ENCODE data around the gene THSD7B. TPM values are rescaled to one million over a fixed set of nuclear protein-coding genes. Genes with fewer than 3 reads are reported as not detected.

Gene THSD7B
- total and polyA plus RNA-seq, 2 experiments from 2014 or later, result 0.86 to 3.8 TPM

DNA sequence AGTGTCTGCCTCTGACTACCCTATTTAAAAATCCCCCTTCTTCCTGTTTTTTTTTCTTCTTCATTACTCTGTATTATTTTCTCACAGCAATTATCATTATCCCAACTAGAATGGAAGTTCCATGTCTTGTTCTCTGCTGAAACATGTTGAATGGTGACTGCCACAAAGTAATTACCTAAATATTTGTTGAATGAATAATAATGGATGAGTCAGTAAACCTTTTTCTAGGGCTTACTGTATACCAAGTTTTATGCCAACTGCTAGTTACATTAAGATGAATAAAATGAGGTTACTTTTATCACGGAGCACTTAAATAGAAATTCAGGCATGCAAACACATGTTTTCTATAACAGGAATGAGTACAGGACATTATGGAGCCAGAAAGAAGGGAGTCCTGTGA is 490.6 kb downstream of the THSD7B start:
- peaks cover 10% of the 10 kb centered on the region for H3K4me1 Mint-ChIP-seq
- no peak overlapping the region for H3K4me2 ChIP-seq
- no peaks in the 10 kb centered on the region for H3K36me3 ChIP-seq (ENCODE audit: insufficient read depth)
- H3K27me3 ChIP-seq (ENCODE audit: insufficient read depth), result no peaks in the 10 kb centered on the region
- no peaks in the 10 kb centered on the region for H3F3A ChIP-seq (replicated peaks; ENCODE audit: low read depth)
- DNase-seq (ENCODE audit: low spot score) (no peak), ATAC-seq (no peak)
- H2AFZ ChIP-seq, result no peak overlapping the region
- 0 out of 2 replicates have a peak overlapping the region, but pooled peaks have one; percentile 8 for H3K27ac Mint-ChIP-seq
- H3K4me1 ChIP-seq (ENCODE audit: insufficient read depth), result peaks cover 9% of the 10 kb centered on the region
- H3K9me2 ChIP-seq (ENCODE audit: insufficient read depth), result no peaks in the 10 kb centered on the region
- H3K27me3 Mint-ChIP-seq (ENCODE audit: insufficient read depth, low read depth, poor library complexity), result no peaks in the 10 kb centered on the region
- H3K4me3 ChIP-seq, result no peak overlapping the region
- H3K9me3 Mint-ChIP-seq, result no peaks in the 10 kb centered on the region; the same call in 2 of the 3 replicates
- no peaks in the 10 kb centered on the region for H3K36me3 Mint-ChIP-seq (ENCODE audit: low read depth)
- no peak overlapping the region for H3K27ac ChIP-seq (ENCODE audit: low read depth)
- no peak overlapping the region for H3K4me3 Mint-ChIP-seq
- TF ChIP-seq STAT1 (IDR thresholded peaks at IDR 0.05; ENCODE audit: unreplicated experiment) (no peak), EZH2phosphoT487 (IDR thresholded peaks at IDR 0.05; ENCODE audit: unreplicated experiment) (no peak), POLR2AphosphoS5 (IDR thresholded peaks at IDR 0.05; ENCODE audit: low read depth) (no peak), ZNF462 (CRISPR knock-in tag; IDR thresholded peaks at IDR 0.05) (no peak), NANOG (IDR thresholded peaks at IDR 0.05; ENCODE audit: borderline replicate concordance) (no peak), ETS1 (IDR thresholded peaks at IDR 0.05) (no peak), JUNB (IDR thresholded peaks at IDR 0.05; ENCODE audit: unreplicated experiment) (no peak), CREB1 (CRISPR knock-in tag; IDR thresholded peaks at IDR 0.05; ENCODE audit: low read depth) (no peak), ZNF331 (CRISPR knock-in tag; IDR thresholded peaks at IDR 0.05; ENCODE audit: low read depth) (no peak), ZNF114 (CRISPR knock-in tag; IDR thresholded peaks at IDR 0.05) (no peak), EZH2 (IDR thresholded peaks at IDR 0.05; ENCODE audit: low read depth, unreplicated experiment) (no peak)
- TF ChIP-seq, protein P1, sequence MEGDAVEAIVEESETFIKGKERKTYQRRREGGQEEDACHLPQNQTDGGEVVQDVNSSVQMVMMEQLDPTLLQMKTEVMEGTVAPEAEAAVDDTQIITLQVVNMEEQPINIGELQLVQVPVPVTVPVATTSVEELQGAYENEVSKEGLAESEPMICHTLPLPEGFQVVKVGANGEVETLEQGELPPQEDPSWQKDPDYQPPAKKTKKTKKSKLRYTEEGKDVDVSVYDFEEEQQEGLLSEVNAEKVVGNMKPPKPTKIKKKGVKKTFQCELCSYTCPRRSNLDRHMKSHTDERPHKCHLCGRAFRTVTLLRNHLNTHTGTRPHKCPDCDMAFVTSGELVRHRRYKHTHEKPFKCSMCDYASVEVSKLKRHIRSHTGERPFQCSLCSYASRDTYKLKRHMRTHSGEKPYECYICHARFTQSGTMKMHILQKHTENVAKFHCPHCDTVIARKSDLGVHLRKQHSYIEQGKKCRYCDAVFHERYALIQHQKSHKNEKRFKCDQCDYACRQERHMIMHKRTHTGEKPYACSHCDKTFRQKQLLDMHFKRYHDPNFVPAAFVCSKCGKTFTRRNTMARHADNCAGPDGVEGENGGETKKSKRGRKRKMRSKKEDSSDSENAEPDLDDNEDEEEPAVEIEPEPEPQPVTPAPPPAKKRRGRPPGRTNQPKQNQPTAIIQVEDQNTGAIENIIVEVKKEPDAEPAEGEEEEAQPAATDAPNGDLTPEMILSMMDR (conservative IDR thresholded peaks at IDR 0.05; ENCODE audit: low read depth in 2 of 2), result no peak
- TF ChIP-seq, protein P2, sequence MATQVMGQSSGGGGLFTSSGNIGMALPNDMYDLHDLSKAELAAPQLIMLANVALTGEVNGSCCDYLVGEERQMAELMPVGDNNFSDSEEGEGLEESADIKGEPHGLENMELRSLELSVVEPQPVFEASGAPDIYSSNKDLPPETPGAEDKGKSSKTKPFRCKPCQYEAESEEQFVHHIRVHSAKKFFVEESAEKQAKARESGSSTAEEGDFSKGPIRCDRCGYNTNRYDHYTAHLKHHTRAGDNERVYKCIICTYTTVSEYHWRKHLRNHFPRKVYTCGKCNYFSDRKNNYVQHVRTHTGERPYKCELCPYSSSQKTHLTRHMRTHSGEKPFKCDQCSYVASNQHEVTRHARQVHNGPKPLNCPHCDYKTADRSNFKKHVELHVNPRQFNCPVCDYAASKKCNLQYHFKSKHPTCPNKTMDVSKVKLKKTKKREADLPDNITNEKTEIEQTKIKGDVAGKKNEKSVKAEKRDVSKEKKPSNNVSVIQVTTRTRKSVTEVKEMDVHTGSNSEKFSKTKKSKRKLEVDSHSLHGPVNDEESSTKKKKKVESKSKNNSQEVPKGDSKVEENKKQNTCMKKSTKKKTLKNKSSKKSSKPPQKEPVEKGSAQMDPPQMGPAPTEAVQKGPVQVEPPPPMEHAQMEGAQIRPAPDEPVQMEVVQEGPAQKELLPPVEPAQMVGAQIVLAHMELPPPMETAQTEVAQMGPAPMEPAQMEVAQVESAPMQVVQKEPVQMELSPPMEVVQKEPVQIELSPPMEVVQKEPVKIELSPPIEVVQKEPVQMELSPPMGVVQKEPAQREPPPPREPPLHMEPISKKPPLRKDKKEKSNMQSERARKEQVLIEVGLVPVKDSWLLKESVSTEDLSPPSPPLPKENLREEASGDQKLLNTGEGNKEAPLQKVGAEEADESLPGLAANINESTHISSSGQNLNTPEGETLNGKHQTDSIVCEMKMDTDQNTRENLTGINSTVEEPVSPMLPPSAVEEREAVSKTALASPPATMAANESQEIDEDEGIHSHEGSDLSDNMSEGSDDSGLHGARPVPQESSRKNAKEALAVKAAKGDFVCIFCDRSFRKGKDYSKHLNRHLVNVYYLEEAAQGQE (IDR thresholded peaks at IDR 0.05; ENCODE audit: unreplicated experiment), result no peak
- no peaks in the 10 kb centered on the region for H4K20me1 ChIP-seq (replicated peaks; ENCODE audit: insufficient read depth)
- H3K79me2 ChIP-seq (replicated peaks; ENCODE audit: insufficient read depth), result no peaks in the 10 kb centered on the region
